Stimulated activated naive CD4-positive, alpha-beta T cell treated with Interleukin-2 at 50 U/mL for 16 hours (primary cell): ENCODE data around the gene ZNF443.
A peak's percentile ranks its signal among the peaks of the same experiment; 100 is the strongest.
"Not testable (repeated sequence)": the region's sequence is repeated elsewhere in the genome, so short reads cannot be mapped to it uniquely, and the experiment has no call there.

ENCODE experiments used
- DNase-seq: peaks from one replicate; lab custom pipeline; 2025; lab: John Stamatoyannopoulos, UW

Gene ZNF443

GRCh38 chr19:12417273-12417672, 23.5 kb downstream of the ZNF443 start:
- DNase-seq: not testable (repeated sequence)

GRCh38 chr19:12411893-12412292, 28.9 kb downstream of the ZNF443 start:
- DNase-seq: no peak

GRCh38 chr19:12400633-12401502, 40.0 kb downstream of the ZNF443 start, which contains the start of gene ZNF799:
TSS of gene ZNF799 (minus strand) at chr19:12401271. CDS start at chr19:12401070, 201 bp downstream.
- DNase-seq: peak; percentile 78

- peak; percentile 6 for DNase-seq
Measured at GRCh38 chr19:12399901-12400632, 40.8 kb downstream of the ZNF443 start.

- not testable (repeated sequence) for DNase-seq
Measured at GRCh38 chr19:12391148-12391547, 49.7 kb downstream of the ZNF443 start.

DNA sequence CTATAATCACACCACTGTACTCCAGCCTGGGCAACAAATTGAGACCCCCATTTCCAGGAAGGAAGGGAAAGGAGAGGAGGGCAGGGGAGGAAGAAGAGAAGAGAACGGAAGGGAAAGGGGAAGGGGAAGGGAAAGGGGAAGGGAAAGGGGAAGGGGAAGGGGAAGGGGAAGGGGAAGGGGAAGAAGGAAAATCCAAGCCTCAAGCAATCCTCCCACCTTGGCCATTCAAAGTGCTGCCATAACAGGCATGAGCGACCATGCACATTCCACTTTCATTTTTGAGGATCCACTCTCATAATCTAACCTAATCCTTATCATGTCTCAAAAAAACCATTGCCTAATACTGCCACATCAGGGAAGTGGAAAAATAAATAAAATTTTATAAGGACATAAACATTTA, 54.5 kb downstream of the ZNF443 start:
- DNase-seq: not testable (repeated sequence)

DNA sequence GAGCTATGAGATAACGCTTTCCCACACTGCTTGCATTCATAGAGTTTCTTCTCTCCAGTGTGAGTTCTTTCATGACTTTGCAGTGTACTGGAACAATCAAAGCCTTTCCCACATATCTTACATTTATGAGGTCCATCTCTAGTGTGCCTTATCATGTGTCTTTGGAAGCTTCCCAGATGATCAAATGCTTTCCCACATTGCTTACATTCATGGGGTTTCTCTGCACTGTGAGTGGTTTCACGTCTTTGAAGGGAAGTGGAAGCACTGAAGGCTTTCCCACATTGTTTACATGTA, 60.4 kb downstream of the ZNF443 start:
- no peak for DNase-seq

DNA sequence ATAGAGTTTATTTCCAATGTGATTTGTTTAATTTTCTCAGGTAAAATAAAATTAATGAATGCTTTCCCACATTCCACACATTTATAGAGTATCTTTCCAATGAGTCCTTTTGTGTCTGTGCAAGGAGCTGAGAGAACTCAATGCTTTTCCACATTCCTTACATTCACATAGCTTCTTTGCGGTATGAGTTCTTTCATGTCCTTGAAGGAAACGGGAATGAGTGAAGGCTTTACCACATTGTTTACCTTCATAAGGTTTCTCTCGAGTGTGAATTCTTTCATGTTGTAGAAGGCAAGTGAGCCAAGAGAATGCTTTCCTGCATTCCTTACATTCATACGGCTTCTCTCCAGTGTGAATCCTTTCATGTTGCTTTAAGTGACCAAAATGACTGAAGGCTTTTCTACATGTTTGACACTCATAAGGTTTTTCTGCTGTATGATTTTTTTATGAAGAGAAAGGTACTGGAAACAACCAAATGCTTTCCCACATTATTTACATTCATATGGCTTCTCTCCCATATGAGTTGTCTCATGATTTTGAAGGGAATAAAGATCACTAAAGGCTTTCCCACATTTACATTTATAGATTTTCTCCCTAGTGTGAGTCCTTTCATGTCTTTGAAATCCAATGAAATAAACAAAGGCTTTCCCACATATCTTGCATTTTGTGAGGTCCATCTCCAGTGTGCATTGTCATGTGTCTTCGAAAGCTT, 60.9 kb downstream of the ZNF443 start:
- DNase-seq: no peak
